PC-9 (cell line): ENCODE results near the gene TAS2R30. TPM values are rescaled to one million over a fixed set of nuclear protein-coding genes. Genes with fewer than 3 reads are reported as not detected.

Experiments
- BruUV-seq: library from RNA; stranded (reverse); fragments of 400-500 nt; replicated peaks from 2 replicates; lab custom pipeline; 2021; lab: Mats Ljungman, UMichigan
- CTCF ChIA-PET: fragments of 300-600 bp; sonication (Branson Sonifier 250); formaldehyde crosslinking; loops from one replicate; lab custom pipeline; 2022; ENCODE audit warnings: antibody characterized with exemption; lab: Charles Lee
- POLR2A ChIA-PET: fragments of 300-600 bp; sonication (Branson Sonifier 250); formaldehyde crosslinking; loops from one replicate; lab custom pipeline; 2022; ENCODE audit warnings: antibody characterized with exemption; ENCODE audit not compliant: unreplicated experiment; lab: Charles Lee
- DNase-seq, 2 experiments: peaks; one replicate each; pipeline versions ENCODE4 v3.0.0 to v3.0.0-alpha.2; 2015 to 2022; ENCODE audit warnings: mixed read lengths in 1 of 2
- H2AFZ ChIP-seq: fragments of 200-600 bp; sonication (generic); 2 replicates; pipeline ENCODE4 v1.8.1; 2017; ENCODE audit warnings: antibody characterized with exemption
- H3F3A ChIP-seq: fragments of 200-600 bp; sonication (generic); 2 replicates; pipeline ENCODE4 v1.8.1; 2017; ENCODE audit warnings: antibody characterized with exemption, mild to moderate bottlenecking, low read depth; ENCODE audit not compliant: insufficient read depth
- H3K27ac ChIP-seq: fragments of 200-600 bp; sonication (generic); 2 replicates; pipeline ENCODE4 v1.6.1; 2016; ENCODE audit warnings: mixed run types
- H3K27me3 ChIP-seq: fragments of 200-600 bp; sonication (generic); 2 replicates; pipeline ENCODE4 v1.6.1; 2016; ENCODE audit warnings: low read depth, mixed run types; ENCODE audit not compliant: insufficient read depth
- H3K36me3 ChIP-seq: fragments of 200-600 bp; sonication (generic); 2 replicates; pipeline ENCODE4 v1.6.1; 2016; ENCODE audit warnings: low read depth, mixed run types
- H3K4me1 ChIP-seq: fragments of 200-600 bp; sonication (generic); replicated peaks from 2 replicates; pipeline ENCODE4 v1.6.1; 2016; ENCODE audit warnings: mixed run types; ENCODE audit not compliant: insufficient read depth
- H3K4me2 ChIP-seq: fragments of 200-600 bp; sonication (generic); 2 replicates; pipeline ENCODE4 v1.6.1; 2017; ENCODE audit warnings: mixed run types
- H3K4me3 ChIP-seq: fragments of 200-600 bp; sonication (generic); 2 replicates; pipeline ENCODE4 v1.6.1; 2016; ENCODE audit warnings: mixed run types
- H3K79me2 ChIP-seq: fragments of 200-600 bp; sonication (generic); 2 replicates; pipeline ENCODE4 v1.6.1; 2017; ENCODE audit warnings: low read depth, mixed run types
- H3K9me2 ChIP-seq: fragments of 200-600 bp; sonication (generic); 2 replicates; pipeline ENCODE4 v1.8.1; 2017; ENCODE audit warnings: mild to moderate bottlenecking; ENCODE audit not compliant: insufficient read depth
- H3K9me3 ChIP-seq: fragments of 200-600 bp; sonication (generic); 2 replicates; pipeline ENCODE4 v1.8.1; 2016; ENCODE audit warnings: low read depth; ENCODE audit not compliant: insufficient read depth
- H4K20me1 ChIP-seq: fragments of 200-600 bp; sonication (generic); 2 replicates; pipeline ENCODE4 v1.8.1; 2017; ENCODE audit not compliant: insufficient read depth
- EZH2 ChIP-seq: fragments of 200-600 bp; sonication (generic); IDR thresholded peaks from 2 replicates; pipeline ENCODE4 v1.8.0; 2017; ENCODE audit warnings: antibody characterized with exemption, low read depth
- intact Hi-C: fragments of 100-400 bp; cut with micrococcal nuclease; formaldehyde crosslinking; loops from one replicate; pipeline ENCODE4 v1.10.0; 2022; ENCODE audit not compliant: unreplicated experiment
- total RNA-seq: library from RNA; stranded (reverse); gene quantifications from 2 replicates; pipeline ENCODE4 v1.2.3, GENCODE V29; 2021
- TF ChIP-seq, protein P1 (sequence below): fragments of 200-600 bp; sonication (generic); conservative IDR thresholded peaks from 2 replicates; pipeline ENCODE4 v1.6.1; 2017; ENCODE audit warnings: mixed run types, antibody characterized with exemption, mild to moderate bottlenecking, moderate library complexity

TAS2R30 gene
- total RNA-seq, 1 experiment from 2014 or later = 2.9 TPM

- Histone ChIP-seq H3K4me1 (no peaks in the 10 kb centered on the region), H2AFZ (no peak overlapping the region), H3K79me2 (no peaks in the 10 kb centered on the region), H3K4me3 (no peak overlapping the region), H3K27ac (no peak overlapping the region), H3K9me2 (no peaks in the 10 kb centered on the region), H3K4me2 (no peak overlapping the region), H3K27me3 (no peaks in the 10 kb centered on the region), H3K36me3 (no peaks in the 10 kb centered on the region), H3F3A (no peaks in the 10 kb centered on the region), H4K20me1 (no peaks in the 10 kb centered on the region), H3K9me3 (no peaks in the 10 kb centered on the region)
- ChIA-PET CTCF (no interaction called here), POLR2A (no interaction called here)
- no peak for TF ChIP-seq EZH2
- TF ChIP-seq, protein P1, sequence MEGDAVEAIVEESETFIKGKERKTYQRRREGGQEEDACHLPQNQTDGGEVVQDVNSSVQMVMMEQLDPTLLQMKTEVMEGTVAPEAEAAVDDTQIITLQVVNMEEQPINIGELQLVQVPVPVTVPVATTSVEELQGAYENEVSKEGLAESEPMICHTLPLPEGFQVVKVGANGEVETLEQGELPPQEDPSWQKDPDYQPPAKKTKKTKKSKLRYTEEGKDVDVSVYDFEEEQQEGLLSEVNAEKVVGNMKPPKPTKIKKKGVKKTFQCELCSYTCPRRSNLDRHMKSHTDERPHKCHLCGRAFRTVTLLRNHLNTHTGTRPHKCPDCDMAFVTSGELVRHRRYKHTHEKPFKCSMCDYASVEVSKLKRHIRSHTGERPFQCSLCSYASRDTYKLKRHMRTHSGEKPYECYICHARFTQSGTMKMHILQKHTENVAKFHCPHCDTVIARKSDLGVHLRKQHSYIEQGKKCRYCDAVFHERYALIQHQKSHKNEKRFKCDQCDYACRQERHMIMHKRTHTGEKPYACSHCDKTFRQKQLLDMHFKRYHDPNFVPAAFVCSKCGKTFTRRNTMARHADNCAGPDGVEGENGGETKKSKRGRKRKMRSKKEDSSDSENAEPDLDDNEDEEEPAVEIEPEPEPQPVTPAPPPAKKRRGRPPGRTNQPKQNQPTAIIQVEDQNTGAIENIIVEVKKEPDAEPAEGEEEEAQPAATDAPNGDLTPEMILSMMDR = no peak
- intact Hi-C loops = no loop called here
- no TSS peak for BruUV-seq
- DNase-seq = no peak
Observed at GRCh38 chr12:11089246-11089645, 45.2 kb downstream of the TAS2R30 start.

DNA sequence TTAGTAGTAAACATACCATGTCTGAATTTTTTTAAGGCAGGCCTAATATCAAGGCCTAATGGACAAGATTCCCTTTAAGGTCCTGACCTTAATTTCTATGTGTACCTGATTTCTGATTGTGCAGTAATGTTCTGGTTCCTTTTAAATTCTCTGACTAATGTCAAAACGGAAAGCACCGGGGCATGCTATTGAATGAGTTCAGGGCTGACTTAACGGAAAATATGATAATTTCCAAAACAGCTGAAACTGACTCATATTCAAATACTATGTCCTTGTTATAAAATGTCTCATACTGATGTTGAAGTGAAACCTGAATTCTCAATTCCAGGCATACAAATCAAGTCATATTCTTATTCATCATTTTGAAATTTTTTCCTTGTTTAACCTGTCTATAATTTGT, 49.0 kb downstream of the TAS2R30 start:
- Histone ChIP-seq H3K4me2 (no peak overlapping the region), H3K27me3 (no peaks in the 10 kb centered on the region), H2AFZ (no peak overlapping the region), H3K4me1 (no peaks in the 10 kb centered on the region), H4K20me1 (no peaks in the 10 kb centered on the region), H3K9me3 (peaks cover 3% of the 10 kb centered on the region; the same call in 1 of the 2 replicates), H3K4me3 (no peak overlapping the region), H3K36me3 (no peaks in the 10 kb centered on the region), H3F3A (no peaks in the 10 kb centered on the region), H3K9me2 (no peaks in the 10 kb centered on the region), H3K79me2 (no peaks in the 10 kb centered on the region), H3K27ac (no peak overlapping the region)
- POLR2A ChIA-PET = no interaction called here
- BruUV-seq = no TSS peak
- intact Hi-C loops = no loop called here
- no peak for DNase-seq
- no peak for TF ChIP-seq EZH2
- TF ChIP-seq, protein P1 = no peak
- CTCF ChIA-PET = no interaction called here

Other genes with a start within 250 kb of the TAS2R30 start
- gene TAS2R13, start 225.1 kb downstream of the TAS2R30 start, total RNA-seq = 1.9 and 2.6 TPM in 2 replicates
- gene PRH2, start 205.4 kb downstream of the TAS2R30 start, total RNA-seq = not detected in 2 replicates
- 1.8 and 3.3 TPM in 2 replicates for gene TAS2R14, start 195.4 kb downstream of the TAS2R30 start, total RNA-seq
- 1.6 and 2.3 TPM in 2 replicates for gene TAS2R50, start 147.7 kb downstream of the TAS2R30 start, total RNA-seq
- 1.8 and 2.6 TPM in 2 replicates for gene TAS2R20, start 136.3 kb downstream of the TAS2R30 start, total RNA-seq
- gene TAS2R19, start 112.0 kb downstream of the TAS2R30 start, total RNA-seq = 3.3 TPM in 2 replicates
- gene TAS2R31, start 103.2 kb downstream of the TAS2R30 start, total RNA-seq = 3.1 and 3.5 TPM in 2 replicates
- 1.2 and 1.5 TPM in 2 replicates for gene TAS2R46, start 72.3 kb downstream of the TAS2R30 start, total RNA-seq
- gene TAS2R43, start 42.3 kb downstream of the TAS2R30 start, total RNA-seq = 1.1 and 1.5 TPM in 2 replicates
- 7.9 and 10.8 TPM in 2 replicates for gene SMIM10L1, start 36.5 kb upstream of the TAS2R30 start, total RNA-seq
- not detected in 2 replicates for gene TAS2R42, start 52.3 kb upstream of the TAS2R30 start, total RNA-seq
- not detected in 2 replicates for gene PRB3, start 135.1 kb upstream of the TAS2R30 start, total RNA-seq
- gene PRB4, start 175.8 kb upstream of the TAS2R30 start, total RNA-seq = not detected in 2 replicates